GM13977 (cell line): Measurements from ENCODE around the gene PIP.
"Not testable (repeated sequence)": the region's sequence is repeated elsewhere in the genome, so short reads cannot be mapped to it uniquely, and the experiment has no call there.

Experiments used
- DNase-seq: peaks from one replicate; pipeline ENCODE4 v3.0.0; 2012; ENCODE audit warnings: low spot score
- CTCF ChIP-seq: IDR thresholded peaks from 2 replicates; pipeline ENCODE4 v1.5.1; 2012; ENCODE audit warnings: mild to moderate bottlenecking, control low read depth; ENCODE audit not compliant: insufficient read depth; ENCODE audit errors: extremely low read depth, missing control alignments
- in situ Hi-C: fragments of 300-500 bp; cut with MboI; formaldehyde crosslinking; loops from one replicate; pipeline ENCODE4 v1.12.0; 2022; ENCODE audit warnings: low sequenced_read_pairs, low pct_unique_long_range_greater_than_20kb, mixed read lengths, inconsistent platforms; ENCODE audit not compliant: unreplicated experiment

PIP gene

GRCh38 chr7:143120691-143121405 lies 11.0 kb upstream of the PIP start:
- DNase-seq: no peak
- no peak for TF ChIP-seq CTCF
- in situ Hi-C loops: no loop called here

GRCh38 chr7:143123326-143123725 lies 8.6 kb upstream of the PIP start:
- DNase-seq, in situ Hi-C loops: not testable (repeated sequence)

GRCh38 chr7:143126146-143126545 lies 5.7 kb upstream of the PIP start:
- TF ChIP-seq CTCF: no peak
- no peak for DNase-seq
- in situ Hi-C loops: no loop called here

- DNase-seq: no peak
- TF ChIP-seq CTCF: no peak
- in situ Hi-C loops: no loop called here
Measured at GRCh38 chr7:143129051-143129450, 2.8 kb upstream of the PIP start.

- in situ Hi-C loops: no loop called here
Measured at GRCh38 chr7:143129477-143129876, 2.4 kb upstream of the PIP start.

GRCh38 chr7:143130541-143130940 lies 1.3 kb upstream of the PIP start:
- in situ Hi-C loops: no loop called here
- no peak for DNase-seq
- no peak for TF ChIP-seq CTCF

More at GRCh38 chr7:143129477-143129876, 2.4 kb upstream of the PIP start:
- no peak for DNase-seq
- no peak for TF ChIP-seq CTCF

- no peak for TF ChIP-seq CTCF
- DNase-seq: no peak
- in situ Hi-C loops: no loop called here
Measured at GRCh38 chr7:143147070-143147469, 15.2 kb downstream of the PIP start.
